ENCODE data around the gene GEMIN5. TPM values are rescaled to one million over a fixed set of nuclear protein-coding genes. Genes with fewer than 3 reads are reported as not detected.

GEMIN5 gene
- total RNA-seq, 1 experiment from 2014 or later: 29.5 TPM

Other genes starting within 250 kb of the GEMIN5 start
- 325 TPM for gene LARP1, start 182.8 kb downstream of the GEMIN5 start, total RNA-seq (2021; ENCODE audit: unreplicated experiment)
- gene FAXDC2, start 87.6 kb downstream of the GEMIN5 start, total RNA-seq (2021; ENCODE audit: unreplicated experiment): 0.39 TPM
- gene CNOT8, start 79.6 kb downstream of the GEMIN5 start, total RNA-seq (2021; ENCODE audit: unreplicated experiment): 45.9 TPM
- gene MRPL22, start 2.9 kb upstream of the GEMIN5 start, total RNA-seq (2021; ENCODE audit: unreplicated experiment): 61.5 TPM
- 0.10 TPM for gene KIF4B, start 75.5 kb upstream of the GEMIN5 start, total RNA-seq (2021; ENCODE audit: unreplicated experiment)

Data from Panc1 (cell line).